MM.1S (cell line): ENCODE results near the gene RHOA.

Source experiments
- EZH2 ChIP-seq: fragments of 300-600 bp; sonication (generic); optimal IDR thresholded peaks from 2 replicates; pipeline ENCODE3; 2017; ENCODE audit warnings: low read depth, mild to moderate bottlenecking, antibody characterized with exemption, low read length, mixed read lengths
- EZH2phosphoT487 ChIP-seq: fragments of 300-600 bp; sonication (generic); IDR thresholded peaks from 2 replicates; pipeline ENCODE4 v1.6.1; 2018; ENCODE audit warnings: antibody characterized with exemption, low read length
- TF ChIP-seq, protein P1 (sequence below): fragments of 300-600 bp; sonication (generic); IDR thresholded peaks from 2 replicates; pipeline ENCODE4 v1.5.1; 2016; ENCODE audit warnings: antibody characterized with exemption, low read length, mixed read lengths

DNA sequence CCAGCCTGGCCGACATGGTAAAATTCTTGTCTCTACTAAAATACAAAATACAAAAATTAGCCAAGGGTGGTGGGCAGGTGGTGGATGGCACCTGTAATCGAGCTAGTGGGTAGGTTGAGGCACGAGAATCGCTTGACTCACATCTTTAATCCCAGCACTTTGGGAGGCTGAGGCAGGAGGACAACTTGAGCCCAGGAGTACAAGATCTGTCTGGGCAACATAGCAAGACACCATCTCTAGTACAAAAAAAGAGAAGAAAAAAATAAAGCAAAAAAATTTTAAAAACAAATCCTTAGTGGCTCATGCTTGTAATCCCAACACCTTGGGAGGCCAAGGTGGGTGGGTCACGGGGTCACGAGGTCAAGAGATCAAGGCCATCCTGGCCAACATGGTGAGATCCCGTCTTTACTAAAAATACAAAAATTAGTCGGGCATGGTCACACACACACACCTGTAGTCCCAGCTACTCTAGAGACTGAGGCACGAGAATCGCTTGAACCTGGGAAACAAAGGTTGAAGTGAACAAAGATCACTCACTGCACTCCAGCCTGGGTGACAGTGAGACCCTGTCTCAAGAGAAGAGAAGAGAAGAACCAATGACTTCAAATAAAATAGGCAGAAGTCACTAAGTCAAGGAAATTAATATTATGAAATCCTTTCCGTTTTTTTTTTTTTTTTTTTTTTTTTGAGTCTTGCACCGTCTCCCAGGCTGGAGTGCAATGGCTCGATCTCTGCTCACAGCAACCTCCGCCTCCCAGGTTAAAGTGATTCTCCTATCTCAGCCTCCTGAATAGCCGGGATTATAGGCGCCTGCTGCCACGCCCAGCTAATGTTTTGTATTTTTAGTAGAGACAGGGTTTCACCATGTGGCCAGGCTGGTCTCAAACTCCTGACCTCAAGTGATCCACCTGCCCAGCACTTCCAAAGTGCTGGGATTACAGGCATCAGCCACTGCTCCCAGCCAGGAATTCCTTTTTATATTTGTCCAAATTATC is 4.9 kb downstream of the RHOA start:
- TF ChIP-seq, protein P1, sequence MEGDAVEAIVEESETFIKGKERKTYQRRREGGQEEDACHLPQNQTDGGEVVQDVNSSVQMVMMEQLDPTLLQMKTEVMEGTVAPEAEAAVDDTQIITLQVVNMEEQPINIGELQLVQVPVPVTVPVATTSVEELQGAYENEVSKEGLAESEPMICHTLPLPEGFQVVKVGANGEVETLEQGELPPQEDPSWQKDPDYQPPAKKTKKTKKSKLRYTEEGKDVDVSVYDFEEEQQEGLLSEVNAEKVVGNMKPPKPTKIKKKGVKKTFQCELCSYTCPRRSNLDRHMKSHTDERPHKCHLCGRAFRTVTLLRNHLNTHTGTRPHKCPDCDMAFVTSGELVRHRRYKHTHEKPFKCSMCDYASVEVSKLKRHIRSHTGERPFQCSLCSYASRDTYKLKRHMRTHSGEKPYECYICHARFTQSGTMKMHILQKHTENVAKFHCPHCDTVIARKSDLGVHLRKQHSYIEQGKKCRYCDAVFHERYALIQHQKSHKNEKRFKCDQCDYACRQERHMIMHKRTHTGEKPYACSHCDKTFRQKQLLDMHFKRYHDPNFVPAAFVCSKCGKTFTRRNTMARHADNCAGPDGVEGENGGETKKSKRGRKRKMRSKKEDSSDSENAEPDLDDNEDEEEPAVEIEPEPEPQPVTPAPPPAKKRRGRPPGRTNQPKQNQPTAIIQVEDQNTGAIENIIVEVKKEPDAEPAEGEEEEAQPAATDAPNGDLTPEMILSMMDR = no peak
- TF ChIP-seq EZH2 = no peak
- TF ChIP-seq EZH2phosphoT487 = no peak
